HepG2 (cell line): ENCODE measurements around the gene ACOT6. TPM values are rescaled to one million over a fixed set of nuclear protein-coding genes. Genes with fewer than 3 reads are reported as not detected.
A peak's percentile ranks its signal among the peaks of the same experiment; 100 is the strongest.

Experiments
- ATF7-NPFF ChIP-seq: sonication (generic); formaldehyde crosslinking; IDR thresholded peaks from 2 replicates; pipeline ENCODE4 v1.8.1; 2023; ENCODE audit warnings: mild to moderate bottlenecking, low read depth, missing genetic modification reagents, moderate library complexity
- ATM ChIP-seq: fragments of 450-650 bp; IDR thresholded peaks from 2 replicates; pipeline ENCODE4 v1.7.1; 2017; ENCODE audit warnings: mild to moderate bottlenecking, borderline replicate concordance
- EHMT2 ChIP-seq: fragments of 200-600 bp; sonication (generic); IDR thresholded peaks from 2 replicates; pipeline ENCODE4 v1.7.0; 2017; ENCODE audit warnings: antibody characterized with exemption, low read depth, low read length, borderline replicate concordance
- FOSL1 ChIP-seq: sonication (generic); formaldehyde crosslinking; IDR thresholded peaks from 2 replicates; pipeline ENCODE4 v1.9.0; 2021; ENCODE audit warnings: missing genetic modification reagents, borderline replicate concordance
- FOXM1 ChIP-seq: sonication (generic); formaldehyde crosslinking; IDR thresholded peaks from 2 replicates; pipeline ENCODE4 v1.5.0; 2020; ENCODE audit warnings: missing genetic modification reagents
- GFI1 ChIP-seq: sonication (generic); formaldehyde crosslinking; IDR thresholded peaks from 2 replicates; pipeline ENCODE4 v1.5.0; 2020; ENCODE audit warnings: missing genetic modification reagents, mild to moderate bottlenecking, borderline replicate concordance
- GLMP ChIP-seq: sonication (generic); formaldehyde crosslinking; IDR thresholded peaks from 2 replicates; pipeline ENCODE4 v1.9.0; 2021; ENCODE audit warnings: missing genetic modification reagents, mild to moderate bottlenecking, borderline replicate concordance
- HMGA1 ChIP-seq: sonication (generic); formaldehyde crosslinking; conservative IDR thresholded peaks from 2 replicates; pipeline ENCODE4 v1.4.0; 2020; ENCODE audit warnings: missing genetic modification reagents
- KAT2B ChIP-seq: fragments of 150-350 bp; IDR thresholded peaks from 2 replicates; pipeline ENCODE4 v1.6.1; 2014; ENCODE audit warnings: low read depth, low read length, borderline replicate concordance
- KLF9 ChIP-seq: IDR thresholded peaks from 2 replicates; pipeline ENCODE4 v1.6.1; 2016; ENCODE audit warnings: low read depth
- KMT2B ChIP-seq: IDR thresholded peaks from 2 replicates; pipeline ENCODE4 v1.6.1; 2016; ENCODE audit warnings: missing genetic modification reagents, missing compliant biosample characterization
- MZF1 ChIP-seq: sonication (generic); formaldehyde crosslinking; IDR thresholded peaks from 2 replicates; pipeline ENCODE4 v1.8.1; 2023; ENCODE audit warnings: mild to moderate bottlenecking, missing genetic modification reagents, borderline replicate concordance
- PCBP2 ChIP-seq: fragments of 200-400 bp; formaldehyde crosslinking; optimal IDR thresholded peaks from 2 replicates; pipeline ENCODE3; 2018; ENCODE audit warnings: low read length, low read depth; ENCODE audit not compliant: poor library complexity, severe bottlenecking
- PRMT3 ChIP-seq: sonication (generic); formaldehyde crosslinking; IDR thresholded peaks from 2 replicates; pipeline ENCODE4 v1.8.1; 2022; ENCODE audit warnings: low read depth, mild to moderate bottlenecking, moderate library complexity, missing genetic modification reagents, borderline replicate concordance
- RFX1 ChIP-seq: fragments of 450-650 bp; IDR thresholded peaks from 2 replicates; pipeline ENCODE4 v1.6.1; 2017
- TEF ChIP-seq: sonication (generic); formaldehyde crosslinking; IDR thresholded peaks from 2 replicates; pipeline ENCODE4 v1.5.0; 2020; ENCODE audit warnings: missing genetic modification reagents
- TERF1 ChIP-seq: sonication (generic); formaldehyde crosslinking; IDR thresholded peaks from 2 replicates; pipeline ENCODE4 v1.8.0; 2022; ENCODE audit warnings: mild to moderate bottlenecking, missing genetic modification reagents, moderate library complexity
- ZFP36 ChIP-seq: fragments of 150-350 bp; IDR thresholded peaks from 2 replicates; pipeline ENCODE4 v1.6.1; 2018; ENCODE audit warnings: borderline replicate concordance, low read length, low read depth; ENCODE audit not compliant: partially characterized antibody
- ZFP91 ChIP-seq: sonication (generic); formaldehyde crosslinking; IDR thresholded peaks from 2 replicates; pipeline ENCODE4 v1.9.0; 2022; ENCODE audit warnings: missing genetic modification reagents, mild to moderate bottlenecking, borderline replicate concordance
- ZMYM3 ChIP-seq: sonication (generic); formaldehyde crosslinking; IDR thresholded peaks from 2 replicates; pipeline ENCODE4 v1.5.1; 2020; ENCODE audit warnings: mild to moderate bottlenecking, missing genetic modification reagents
- ZNF205 ChIP-seq: IDR thresholded peaks from 2 replicates; pipeline ENCODE4 v1.6.1; 2018; ENCODE audit warnings: missing biosample characterization, missing genetic modification reagents
- ZNF746 ChIP-seq: sonication (generic); formaldehyde crosslinking; IDR thresholded peaks from 2 replicates; pipeline ENCODE4 v1.8.0; 2022; ENCODE audit warnings: mild to moderate bottlenecking, missing genetic modification reagents
- polyA plus RNA-seq, 8 experiments: library from polyadenylated mRNA; depleted of rRNA in 3 of 8; stranded (reverse) in 7 of 8; unstranded in 1 of 8; fragments of >200 nt; fragmentation: Illumina TruSeq in 4 of 8; extraction: Trizol in 4 of 8; gene quantifications; 2 replicates each; pipeline versions ENCODE4 v1.2.1 to v1.2.3, GENCODE V29; 2011 to 2016; ENCODE audit warnings: low read depth in 4 of 8, missing spikeins in 1 of 8, mixed read lengths in 1 of 8; ENCODE audit not compliant: insufficient read depth in 1 of 8
- total RNA-seq, 5 experiments: library from RNA; depleted of rRNA; stranded (reverse); fragments of >200 nt; fragmentation: Illumina TruSeq; extraction: Trizol; gene quantifications; 2 replicates each; pipeline ENCODE4 v1.2.3, GENCODE V29; 2016; ENCODE audit warnings: low read depth in 1 of 5

Gene ACOT6
- total and polyA plus RNA-seq, 2 of the 13 experiments (the other 11 are each of a cell fraction or from before 2014, with no cell fraction given), result 0.15 to 0.27 TPM

DNA sequence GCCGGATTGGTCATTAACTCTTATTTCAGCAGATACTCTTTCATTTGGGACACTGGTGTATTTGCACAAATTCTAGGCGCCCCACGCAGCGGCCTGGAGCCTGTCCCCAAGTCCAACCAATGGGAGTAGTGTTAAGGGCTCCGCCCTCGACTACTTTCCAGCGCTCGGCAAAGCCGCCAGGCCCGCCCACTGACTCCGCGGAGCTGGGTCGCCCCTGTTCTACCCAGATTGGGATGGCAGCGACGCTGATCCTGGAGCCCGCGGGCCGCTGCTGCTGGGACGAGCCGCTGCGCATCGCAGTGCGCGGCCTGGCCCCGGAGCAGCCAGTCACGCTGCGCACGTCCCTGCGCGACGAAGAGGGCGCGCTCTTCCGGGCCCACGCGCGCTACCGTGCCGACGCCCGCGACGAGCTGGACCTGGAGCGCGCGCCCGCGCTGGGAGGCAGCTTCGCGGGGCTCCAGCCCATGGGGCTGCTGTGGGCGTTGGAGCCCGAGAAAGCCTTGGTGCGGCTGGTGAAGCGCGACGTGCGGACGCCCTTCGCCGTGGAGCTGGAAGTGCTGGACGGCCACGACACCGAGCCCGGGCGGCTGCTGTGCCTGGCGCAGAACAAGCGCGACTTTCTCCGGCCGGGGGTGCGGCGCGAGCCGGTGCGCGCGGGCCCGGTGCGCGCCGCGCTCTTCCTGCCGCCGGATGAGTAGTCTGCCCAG, at the start of gene ACOT6 (continued):
- TF ChIP-seq ZFP91 (CRISPR knock-in tag), result peak; percentile 77; the same call in 1 of the 2 replicates
- no peak for TF ChIP-seq ZFP36
- TF ChIP-seq FOSL1 (CRISPR knock-in tag), result no peak
- TF ChIP-seq TEF (CRISPR knock-in tag), result no peak
- no peak for TF ChIP-seq TERF1 (CRISPR knock-in tag)
- TF ChIP-seq ZMYM3, result 0 out of 2 replicates have a peak, but pooled peaks have one; percentile 6
- peak; percentile 64; the same call in 1 of the 2 replicates for TF ChIP-seq GFI1 (CRISPR knock-in tag)
- no peak for TF ChIP-seq HMGA1 (CRISPR knock-in tag)
- no peak; the same call in 1 of the 2 replicates for TF ChIP-seq ATF7-NPFF (CRISPR knock-in tag)
- TF ChIP-seq EHMT2, result no peak
- TF ChIP-seq GLMP, result no peak
- no peak for TF ChIP-seq ATM
- TF ChIP-seq ZNF205 (CRISPR knock-in tag), result no peak
- no peak for TF ChIP-seq KMT2B (CRISPR knock-in tag)
- no peak for TF ChIP-seq KAT2B
- TF ChIP-seq MZF1 (CRISPR knock-in tag), result no peak
- no peak for TF ChIP-seq FOXM1
- no peak for TF ChIP-seq RFX1
- TF ChIP-seq PCBP2, result no peak
- TF ChIP-seq ZNF746 (CRISPR knock-in tag), result no peak
- TF ChIP-seq KLF9 (CRISPR knock-in tag), result no peak
- TF ChIP-seq PRMT3 (CRISPR knock-in tag), result no peak
